ENCODE measurements around the gene TAF1A.

DNA sequence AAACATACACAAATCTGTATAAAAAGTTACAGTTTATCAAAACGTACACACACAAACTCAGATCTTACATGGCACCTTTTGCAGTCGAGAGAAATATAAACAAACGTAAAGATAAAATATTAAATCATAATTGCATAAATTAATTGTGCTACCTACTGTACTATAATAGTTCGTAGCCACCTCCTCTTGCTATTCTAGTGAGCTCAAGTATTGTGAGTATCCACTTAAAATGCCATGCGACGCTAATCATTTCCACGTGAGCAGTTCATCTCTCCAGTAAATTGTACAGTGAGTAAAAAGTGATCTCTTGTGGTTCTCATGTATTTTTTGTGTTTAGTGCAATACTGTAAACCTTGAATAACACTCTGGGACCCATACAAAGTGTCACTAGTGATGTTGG is 34.5 kb upstream of the TAF1A start:
- TF ChIP-seq, protein P1, sequence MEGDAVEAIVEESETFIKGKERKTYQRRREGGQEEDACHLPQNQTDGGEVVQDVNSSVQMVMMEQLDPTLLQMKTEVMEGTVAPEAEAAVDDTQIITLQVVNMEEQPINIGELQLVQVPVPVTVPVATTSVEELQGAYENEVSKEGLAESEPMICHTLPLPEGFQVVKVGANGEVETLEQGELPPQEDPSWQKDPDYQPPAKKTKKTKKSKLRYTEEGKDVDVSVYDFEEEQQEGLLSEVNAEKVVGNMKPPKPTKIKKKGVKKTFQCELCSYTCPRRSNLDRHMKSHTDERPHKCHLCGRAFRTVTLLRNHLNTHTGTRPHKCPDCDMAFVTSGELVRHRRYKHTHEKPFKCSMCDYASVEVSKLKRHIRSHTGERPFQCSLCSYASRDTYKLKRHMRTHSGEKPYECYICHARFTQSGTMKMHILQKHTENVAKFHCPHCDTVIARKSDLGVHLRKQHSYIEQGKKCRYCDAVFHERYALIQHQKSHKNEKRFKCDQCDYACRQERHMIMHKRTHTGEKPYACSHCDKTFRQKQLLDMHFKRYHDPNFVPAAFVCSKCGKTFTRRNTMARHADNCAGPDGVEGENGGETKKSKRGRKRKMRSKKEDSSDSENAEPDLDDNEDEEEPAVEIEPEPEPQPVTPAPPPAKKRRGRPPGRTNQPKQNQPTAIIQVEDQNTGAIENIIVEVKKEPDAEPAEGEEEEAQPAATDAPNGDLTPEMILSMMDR (conservative IDR thresholded peaks at IDR 0.05 in 1 of 2, IDR thresholded peaks at IDR 0.05 in 1 of 2; ENCODE audit: low read depth in 1 of 2, low read length in 2 of 2): no peak
- TF ChIP-seq EZH2 (IDR thresholded peaks at IDR 0.05; ENCODE audit: low read length, missing control alignments): no peak
